AG09319 (cell line): ENCODE data around the gene TMEM250.

ENCODE experiments used
- DNase-seq: peaks from one replicate; pipeline ENCODE4 v3.0.0-alpha.2; 2010; ENCODE audit warnings: low read depth; ENCODE audit errors: extremely low read depth
- TF ChIP-seq, protein P1 (sequence below): IDR thresholded peaks from 2 replicates; pipeline ENCODE4 v1.5.1; 2011; ENCODE audit warnings: low read depth, mild to moderate bottlenecking, inconsistent platforms, low read length, moderate library complexity

The TMEM250 gene

DNA sequence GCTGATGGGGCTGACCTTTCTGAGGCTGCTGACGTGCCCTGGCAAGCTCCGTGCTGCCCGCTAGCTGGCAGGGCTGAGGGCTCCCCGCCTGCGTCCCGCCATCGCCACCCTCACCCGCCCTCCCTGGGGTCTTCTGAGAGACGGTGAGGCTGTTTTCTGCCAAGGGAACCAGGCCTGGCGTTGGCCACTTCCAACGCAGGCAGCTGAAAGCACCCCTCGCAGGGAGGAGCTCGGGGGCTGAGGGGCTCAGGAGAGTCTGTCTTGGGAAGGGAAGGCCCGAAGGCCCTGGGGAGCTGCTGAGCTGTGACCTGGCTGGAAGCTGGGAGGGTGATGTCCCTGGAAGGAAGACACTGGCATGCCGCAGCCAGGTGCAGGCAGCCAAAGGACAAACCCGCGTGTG lies 9.8 kb upstream of the TMEM250 start:
- DNase-seq, result no peak
- TF ChIP-seq, protein P1, sequence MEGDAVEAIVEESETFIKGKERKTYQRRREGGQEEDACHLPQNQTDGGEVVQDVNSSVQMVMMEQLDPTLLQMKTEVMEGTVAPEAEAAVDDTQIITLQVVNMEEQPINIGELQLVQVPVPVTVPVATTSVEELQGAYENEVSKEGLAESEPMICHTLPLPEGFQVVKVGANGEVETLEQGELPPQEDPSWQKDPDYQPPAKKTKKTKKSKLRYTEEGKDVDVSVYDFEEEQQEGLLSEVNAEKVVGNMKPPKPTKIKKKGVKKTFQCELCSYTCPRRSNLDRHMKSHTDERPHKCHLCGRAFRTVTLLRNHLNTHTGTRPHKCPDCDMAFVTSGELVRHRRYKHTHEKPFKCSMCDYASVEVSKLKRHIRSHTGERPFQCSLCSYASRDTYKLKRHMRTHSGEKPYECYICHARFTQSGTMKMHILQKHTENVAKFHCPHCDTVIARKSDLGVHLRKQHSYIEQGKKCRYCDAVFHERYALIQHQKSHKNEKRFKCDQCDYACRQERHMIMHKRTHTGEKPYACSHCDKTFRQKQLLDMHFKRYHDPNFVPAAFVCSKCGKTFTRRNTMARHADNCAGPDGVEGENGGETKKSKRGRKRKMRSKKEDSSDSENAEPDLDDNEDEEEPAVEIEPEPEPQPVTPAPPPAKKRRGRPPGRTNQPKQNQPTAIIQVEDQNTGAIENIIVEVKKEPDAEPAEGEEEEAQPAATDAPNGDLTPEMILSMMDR, result no peak

DNA sequence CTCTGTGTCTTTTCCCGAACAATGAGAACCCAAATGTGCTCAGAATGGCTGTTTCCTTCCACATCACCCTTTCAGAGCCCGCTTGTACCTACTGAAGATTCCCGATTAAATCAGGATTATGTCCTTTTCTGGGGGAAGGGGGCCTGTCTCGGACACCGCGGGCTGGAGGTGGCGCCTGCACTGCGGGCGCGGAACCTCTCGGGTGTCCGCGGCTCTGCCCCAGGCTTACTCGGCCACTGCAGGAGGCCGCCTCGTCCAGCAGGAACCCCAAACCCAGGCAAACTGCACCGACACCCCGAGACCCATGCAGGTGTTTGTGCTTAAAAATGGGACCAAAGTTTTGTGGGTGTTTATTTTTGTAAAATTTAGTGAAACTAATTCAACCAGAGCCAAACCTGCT lies 8.6 kb upstream of the TMEM250 start:
- no peak for DNase-seq
- TF ChIP-seq, protein P1, result no peak

DNA sequence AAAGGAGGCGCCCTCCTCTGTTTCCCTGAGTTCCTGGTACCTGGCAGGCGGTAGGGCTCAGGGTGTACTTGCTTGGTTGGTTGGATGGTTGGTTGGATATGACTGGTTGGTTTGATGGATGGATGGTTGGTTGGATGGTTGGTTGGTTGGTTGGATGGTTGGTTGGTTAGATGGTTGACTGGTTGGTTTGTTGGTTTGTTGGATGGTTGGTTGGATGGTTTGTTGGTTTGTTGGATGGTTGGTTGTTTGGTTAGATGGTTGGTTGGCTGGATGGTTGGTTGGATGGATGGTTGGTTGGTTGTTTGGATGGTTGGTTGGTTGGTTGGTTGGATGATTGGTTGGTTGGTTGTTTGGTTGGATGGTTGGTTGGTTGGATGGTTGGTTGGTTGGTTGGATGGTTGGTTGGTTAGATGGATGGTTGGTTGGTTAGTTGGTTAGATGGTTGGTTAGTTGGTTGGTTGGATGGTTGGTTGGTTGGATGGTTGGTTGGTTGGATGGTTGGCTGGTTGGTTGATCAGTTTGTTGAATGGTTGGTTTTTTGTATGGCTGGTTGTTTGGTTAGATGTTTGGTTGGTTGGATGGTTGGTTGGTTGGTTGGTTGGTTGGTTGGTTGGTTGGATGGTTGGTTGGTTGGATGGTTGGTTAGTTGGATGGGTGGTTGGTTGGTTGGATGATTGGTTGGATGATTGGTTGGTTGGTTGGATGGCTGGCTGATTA lies 6.5 kb upstream of the TMEM250 start:
- DNase-seq, result no peak
- TF ChIP-seq, protein P1, result no peak

DNA sequence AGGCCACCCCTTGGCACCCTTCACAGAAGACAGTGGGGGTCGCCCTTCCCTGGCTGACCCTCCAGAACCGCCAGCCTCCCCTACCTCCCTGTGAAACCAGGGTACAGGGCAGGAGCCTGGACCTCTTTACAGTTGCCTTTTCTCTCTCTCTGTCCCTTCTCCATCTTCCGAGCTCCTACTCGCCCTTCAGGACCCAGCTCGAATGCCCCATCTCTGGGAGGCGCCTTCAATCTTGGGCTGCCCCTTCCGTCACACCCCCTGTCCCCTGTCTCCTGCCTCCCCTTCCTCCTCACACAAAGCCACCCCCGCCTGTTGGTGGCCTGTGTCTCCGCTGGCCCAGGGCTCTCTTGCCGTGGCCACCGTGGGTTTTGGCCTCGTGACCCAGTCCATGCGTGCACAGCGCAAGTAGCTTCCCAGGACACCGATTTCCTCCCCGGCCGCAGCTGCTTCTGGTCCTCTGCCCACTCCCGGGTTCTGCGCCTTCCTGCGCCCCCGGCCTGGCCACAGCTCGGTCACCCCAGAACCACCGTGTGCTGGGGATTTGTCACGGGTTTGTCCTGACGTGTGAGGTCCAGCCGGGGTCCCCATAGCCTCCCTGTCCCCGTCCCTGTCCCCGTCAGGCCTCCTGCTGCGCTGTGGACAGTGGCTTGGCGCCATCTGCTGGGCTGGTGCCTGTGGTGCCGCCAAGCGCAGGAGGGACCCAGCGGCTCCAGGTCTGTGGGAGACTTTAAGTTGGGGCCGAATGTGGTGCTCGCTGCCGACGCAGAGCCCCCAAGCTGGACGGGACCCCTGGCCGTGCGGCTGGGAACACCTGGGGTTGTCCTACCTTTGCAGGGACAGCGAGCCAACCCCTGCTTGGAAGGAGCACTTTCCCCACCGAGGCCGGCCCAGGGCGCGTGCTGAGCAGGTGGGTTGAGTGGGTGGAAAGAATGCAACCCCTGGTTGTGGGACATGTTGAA lies 4.0 kb upstream of the TMEM250 start:
- DNase-seq, result no peak
- TF ChIP-seq, protein P1, result no peak; the same call in none of the 2 replicates

DNA sequence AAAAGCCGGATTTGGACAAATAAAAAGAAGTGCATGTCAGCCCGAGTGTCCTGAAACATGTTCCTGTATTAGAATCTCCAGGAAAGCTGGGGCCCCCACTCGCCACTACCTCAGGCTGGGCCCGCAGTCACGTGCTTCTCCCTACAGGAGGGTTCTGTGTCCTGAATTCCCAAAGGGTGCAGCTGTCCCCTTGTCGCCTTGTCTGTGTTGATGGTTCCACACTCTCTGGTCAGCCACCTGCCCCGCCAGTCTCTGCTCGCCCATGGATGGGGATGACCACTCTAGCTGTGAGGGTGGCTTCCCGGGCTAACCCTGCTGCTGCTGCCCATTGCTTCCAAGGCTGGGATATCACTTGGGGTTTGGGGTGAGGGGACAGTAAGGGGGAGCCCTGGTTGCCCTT lies 3.1 kb upstream of the TMEM250 start:
- TF ChIP-seq, protein P1, result no peak
- DNase-seq, result no peak

DNA sequence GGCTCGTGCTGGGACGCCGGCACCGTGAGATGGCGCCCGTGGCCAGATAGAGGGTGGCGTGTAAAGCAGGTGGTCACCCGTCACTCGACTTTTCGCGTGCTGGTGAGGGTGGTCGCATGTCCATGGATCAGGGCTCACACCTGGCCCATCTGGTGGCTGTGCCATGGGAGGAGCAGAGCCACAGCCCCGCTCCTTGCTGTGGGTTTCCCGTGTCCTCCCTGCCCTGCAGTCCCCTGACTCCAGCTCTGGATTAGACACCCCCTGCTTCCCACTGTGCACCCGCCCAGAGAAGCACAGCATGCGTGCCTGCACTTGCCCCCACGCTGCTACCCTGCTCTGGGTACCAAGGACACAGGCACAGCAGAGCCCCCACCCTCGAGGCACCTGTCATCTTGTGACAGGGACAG lies 1.8 kb upstream of the TMEM250 start:
- DNase-seq, result no peak
- TF ChIP-seq, protein P1, result no peak

DNA sequence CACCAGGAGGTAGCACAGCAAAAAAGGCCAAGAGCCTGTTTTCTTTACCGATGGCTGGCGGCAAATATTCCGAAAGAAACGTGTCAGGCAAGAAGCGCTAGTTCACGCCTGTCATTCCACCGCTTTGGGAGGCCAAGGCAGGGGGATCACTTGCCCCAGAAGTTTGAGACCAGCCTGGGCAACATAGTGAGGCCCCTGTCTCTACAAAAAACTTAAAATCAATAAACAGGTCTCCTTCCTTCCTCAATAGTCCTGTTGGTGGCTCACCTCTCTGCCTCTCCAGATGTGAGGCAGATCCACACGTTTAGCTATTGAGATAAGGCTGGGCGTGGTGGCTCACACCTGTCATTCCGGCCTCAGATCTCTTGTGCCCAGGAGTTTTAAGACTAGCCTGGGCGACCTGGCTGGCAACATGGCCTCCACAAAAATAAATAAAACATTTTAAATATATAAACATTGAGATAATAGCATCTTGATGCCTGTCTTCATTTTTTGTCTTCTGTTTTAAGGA lies 1.3 kb upstream of the TMEM250 start:
- DNase-seq, result no peak
- TF ChIP-seq, protein P1, result no peak
